GM12891 (cell line): Measurements from ENCODE around the gene ANKHD1.

Source experiments
- DNase-seq: peaks from one replicate; pipeline ENCODE4 v3.0.0; 2011; ENCODE audit warnings: low spot score; ENCODE audit not compliant: insufficient read length
- FAIRE-seq: peaks from 2 replicates; lab custom pipeline; 2011; peaks lifted over from hg19 to GRCh38; lab: Jason Lieb, UNC
- PAX5 ChIP-seq: IDR thresholded peaks from 2 replicates; pipeline ENCODE4 v1.6.1; 2011; ENCODE audit warnings: low read length, moderate library complexity, mild to moderate bottlenecking; ENCODE audit not compliant: insufficient read depth, severe bottlenecking
- POLR2A ChIP-seq: IDR thresholded peaks from 2 replicates; pipeline ENCODE4 v1.6.1; 2011; ENCODE audit warnings: low read depth, low read length, control low read depth
- POLR2AphosphoS5 ChIP-seq: IDR thresholded peaks from 2 replicates; pipeline ENCODE4 v1.6.1; 2011; ENCODE audit warnings: low read depth, low read length, control low read depth
- POU2F2 ChIP-seq: IDR thresholded peaks from 2 replicates; pipeline ENCODE4 v1.6.1; 2011; ENCODE audit warnings: low read depth, mild to moderate bottlenecking, control low read depth, low read length, moderate library complexity
- SPI1 ChIP-seq: IDR thresholded peaks from 2 replicates; pipeline ENCODE4 v1.6.1; 2011; ENCODE audit warnings: low read depth, low read length, control low read depth
- TAF1 ChIP-seq: IDR thresholded peaks from 2 replicates; pipeline ENCODE4 v1.6.1; 2011; ENCODE audit warnings: low read depth, low read length, control low read depth

ANKHD1 gene

GRCh38 chr5:140372971-140373487 lies 28.6 kb upstream of the ANKHD1 start:
- DNase-seq (no peak), FAIRE-seq (peak; percentile 88)
- TF ChIP-seq PAX5, result no peak
- 0 out of 2 replicates have a peak, but pooled peaks have one; percentile 22 for TF ChIP-seq SPI1

- no peak for FAIRE-seq
- TF ChIP-seq POLR2A, result no peak
- no peak for TF ChIP-seq POLR2AphosphoS5
- TF ChIP-seq PAX5, result no peak
- TF ChIP-seq TAF1, result no peak
- no peak for TF ChIP-seq SPI1
- no peak for TF ChIP-seq POU2F2
- DNase-seq, result no peak
Observed at GRCh38 chr5:140381351-140381750, 20.3 kb upstream of the ANKHD1 start.

- no peak for TF ChIP-seq POLR2A
- TF ChIP-seq POLR2AphosphoS5, result no peak
- no peak for TF ChIP-seq POU2F2
- no peak for TF ChIP-seq TAF1
- TF ChIP-seq SPI1, result no peak
- no peak for TF ChIP-seq PAX5
- DNase-seq (no peak), FAIRE-seq (no peak)
Observed at GRCh38 chr5:140381972-140382371, 19.7 kb upstream of the ANKHD1 start.

- DNase-seq (no peak), FAIRE-seq (no peak)
- TF ChIP-seq POLR2AphosphoS5, result no peak
- no peak for TF ChIP-seq TAF1
- no peak for TF ChIP-seq SPI1
- TF ChIP-seq POU2F2, result no peak
- no peak for TF ChIP-seq PAX5
- TF ChIP-seq POLR2A, result no peak
Observed at GRCh38 chr5:140382866-140383265, 18.8 kb upstream of the ANKHD1 start.

- no peak for TF ChIP-seq POU2F2
- no peak for TF ChIP-seq TAF1
- no peak for TF ChIP-seq PAX5
- no peak for TF ChIP-seq POLR2AphosphoS5
- no peak for TF ChIP-seq SPI1
- no peak for TF ChIP-seq POLR2A
- FAIRE-seq, result no peak
Observed at GRCh38 chr5:140383300-140383699, 18.3 kb upstream of the ANKHD1 start.

GRCh38 chr5:140388052-140388451 lies 13.6 kb upstream of the ANKHD1 start:
- DNase-seq (no peak), FAIRE-seq (no peak)
- TF ChIP-seq TAF1, result no peak
- no peak for TF ChIP-seq POLR2A
- no peak for TF ChIP-seq PAX5
- TF ChIP-seq POU2F2, result no peak
- TF ChIP-seq POLR2AphosphoS5, result no peak
- TF ChIP-seq SPI1, result no peak

More at GRCh38 chr5:140383300-140383699, 18.3 kb upstream of the ANKHD1 start:
- no peak for DNase-seq

GRCh38 chr5:140391312-140391711 lies 10.3 kb upstream of the ANKHD1 start:
- no peak for DNase-seq
- FAIRE-seq, result no peak
- no peak for TF ChIP-seq POU2F2
- no peak for TF ChIP-seq SPI1
- TF ChIP-seq TAF1, result no peak
- no peak for TF ChIP-seq POLR2A
- TF ChIP-seq POLR2AphosphoS5, result no peak
- TF ChIP-seq PAX5, result no peak

GRCh38 chr5:140391732-140392131 lies 9.9 kb upstream of the ANKHD1 start:
- no peak for DNase-seq
- FAIRE-seq, result no peak
- no peak for TF ChIP-seq TAF1
- no peak for TF ChIP-seq PAX5
- no peak for TF ChIP-seq POU2F2
- no peak for TF ChIP-seq POLR2A
- no peak for TF ChIP-seq SPI1
- no peak for TF ChIP-seq POLR2AphosphoS5

- FAIRE-seq, result no peak
- TF ChIP-seq PAX5 (no peak), TAF1 (no peak), POLR2AphosphoS5 (no peak), SPI1 (no peak), POU2F2 (no peak)
- no peak for DNase-seq
Observed at GRCh38 chr5:140393738-140394137, 7.9 kb upstream of the ANKHD1 start.

- FAIRE-seq, result no peak
Observed at GRCh38 chr5:140398379-140398811, 3.2 kb upstream of the ANKHD1 start.

More at GRCh38 chr5:140398379-140398811, 3.2 kb upstream of the ANKHD1 start:
- no peak for DNase-seq
- TF ChIP-seq POLR2A (no peak), PAX5 (no peak), SPI1 (no peak), POU2F2 (no peak), POLR2AphosphoS5 (no peak), TAF1 (no peak)
